GM23338 (cell line): ENCODE data around the gene AGAP1. TPM values are rescaled to one million over a fixed set of nuclear protein-coding genes. Genes with fewer than 3 reads are reported as not detected.

Source experiments
- ATAC-seq: fragments of 200-7000 bp; cut with Tn5 transposase; 3 replicates; pipeline ENCODE4 v1.9.1; 2020
- DNase-seq: peaks from one replicate; pipeline ENCODE4 v3.0.0-alpha.2; 2015; ENCODE audit warnings: low spot score
- H2AFZ ChIP-seq: fragments of 200-600 bp; sonication (generic); 2 replicates; pipeline ENCODE4 v1.8.0; 2016; ENCODE audit warnings: antibody characterized with exemption, mild to moderate bottlenecking, moderate library complexity
- H3F3A ChIP-seq: fragments of 200-600 bp; sonication (generic); replicated peaks from 2 replicates; pipeline ENCODE4 v1.8.0; 2017; ENCODE audit warnings: antibody characterized with exemption, mixed run types, low read depth
- H3K27ac ChIP-seq: fragments of 200-600 bp; sonication (generic); 2 replicates; pipeline ENCODE4 v1.6.1; 2016; ENCODE audit warnings: low read depth
- H3K27me3 ChIP-seq: fragments of 200-600 bp; sonication (generic); 2 replicates; pipeline ENCODE4 v1.8.0; 2016; ENCODE audit warnings: mild to moderate bottlenecking, mixed run types, moderate library complexity; ENCODE audit not compliant: insufficient read depth
- H3K36me3 ChIP-seq: fragments of 200-600 bp; sonication (generic); 2 replicates; pipeline ENCODE4 v1.8.0; 2016; ENCODE audit warnings: mild to moderate bottlenecking; ENCODE audit not compliant: insufficient read depth
- H3K4me1 ChIP-seq: fragments of 200-600 bp; sonication (generic); 2 replicates; pipeline ENCODE4 v1.8.0; 2016; ENCODE audit warnings: mild to moderate bottlenecking, moderate library complexity; ENCODE audit not compliant: insufficient read depth
- H3K4me2 ChIP-seq: fragments of 200-600 bp; sonication (generic); 2 replicates; pipeline ENCODE4 v1.7.1; 2017; ENCODE audit warnings: mixed run types
- H3K4me3 ChIP-seq: fragments of 200-600 bp; sonication (generic); 2 replicates; pipeline ENCODE4 v1.6.1; 2016; ENCODE audit warnings: mixed run types
- H3K79me2 ChIP-seq: fragments of 200-600 bp; sonication (generic); replicated peaks from 2 replicates; pipeline ENCODE4 v1.8.0; 2017; ENCODE audit warnings: mild to moderate bottlenecking; ENCODE audit not compliant: insufficient read depth
- H3K9me2 ChIP-seq: fragments of 200-600 bp; sonication (generic); 2 replicates; pipeline ENCODE4 v1.8.0; 2017; ENCODE audit not compliant: insufficient read depth
- H4K20me1 ChIP-seq: fragments of 200-600 bp; sonication (generic); replicated peaks from 2 replicates; pipeline ENCODE4 v1.8.0; 2017; ENCODE audit warnings: mild to moderate bottlenecking; ENCODE audit not compliant: insufficient read depth
- H3K27ac Mint-ChIP-seq: 2 replicates; pipeline ENCODE4 v1.8.0; 2020; ENCODE audit warnings: inconsistent platforms, mild to moderate bottlenecking, moderate library complexity, mixed read lengths
- H3K27me3 Mint-ChIP-seq: 3 replicates; pipeline ENCODE4 v1.8.0; 2022; ENCODE audit warnings: low read depth, mild to moderate bottlenecking, moderate library complexity, mixed read lengths, inconsistent platforms; ENCODE audit not compliant: insufficient read depth, poor library complexity
- H3K36me3 Mint-ChIP-seq: 3 replicates; pipeline ENCODE4 v1.8.0; 2021; ENCODE audit warnings: low read depth, mild to moderate bottlenecking, inconsistent platforms, moderate library complexity, mixed read lengths
- H3K4me1 Mint-ChIP-seq: 3 replicates; pipeline ENCODE4 v1.8.0; 2020; ENCODE audit warnings: mild to moderate bottlenecking, inconsistent platforms, mixed read lengths
- H3K4me3 Mint-ChIP-seq: 3 replicates; pipeline ENCODE4 v1.8.0; 2021; ENCODE audit warnings: moderate library complexity, mild to moderate bottlenecking, inconsistent platforms, mixed read lengths
- H3K9me3 Mint-ChIP-seq: 3 replicates; pipeline ENCODE4 v1.8.0; 2020; ENCODE audit warnings: moderate library complexity, mild to moderate bottlenecking, inconsistent platforms, mixed read lengths
- CREB1 ChIP-seq: fragments of 250-450 bp; sonication (Bioruptor Pico); IDR thresholded peaks from 2 replicates; pipeline ENCODE4 v1.5.0; 2020; ENCODE audit warnings: low read depth, mild to moderate bottlenecking, moderate library complexity
- EZH2 ChIP-seq: fragments of 200-600 bp; sonication (generic); IDR thresholded peaks from one replicate; pipeline ENCODE4 v1.8.0; 2017; ENCODE audit warnings: antibody characterized with exemption, mild to moderate bottlenecking, low read depth; ENCODE audit not compliant: unreplicated experiment
- EZH2phosphoT487 ChIP-seq: fragments of 200-600 bp; sonication (generic); IDR thresholded peaks from one replicate; pipeline ENCODE4 v1.8.1; 2018; ENCODE audit warnings: antibody characterized with exemption; ENCODE audit not compliant: unreplicated experiment
- JUNB ChIP-seq: IDR thresholded peaks from one replicate; pipeline ENCODE4 v1.6.1; 2016; ENCODE audit warnings: antibody characterized with exemption; ENCODE audit not compliant: unreplicated experiment
- NANOG ChIP-seq: IDR thresholded peaks from 2 replicates; pipeline ENCODE4 v1.6.1; 2016; ENCODE audit warnings: antibody characterized with exemption, borderline replicate concordance
- POLR2AphosphoS5 ChIP-seq: IDR thresholded peaks from 2 replicates; pipeline ENCODE4 v1.6.1; 2016; ENCODE audit warnings: antibody characterized with exemption, low read depth
- STAT1 ChIP-seq: IDR thresholded peaks from one replicate; pipeline ENCODE4 v1.6.1; 2016; ENCODE audit warnings: antibody characterized with exemption; ENCODE audit not compliant: unreplicated experiment
- ZNF114 ChIP-seq: fragments of 250-450 bp; sonication (Bioruptor Pico); IDR thresholded peaks from 2 replicates; pipeline ENCODE4 v1.5.0; 2020; ENCODE audit warnings: mild to moderate bottlenecking, moderate library complexity
- ZNF331 ChIP-seq: fragments of 250-450 bp; sonication (Bioruptor Pico); IDR thresholded peaks from 2 replicates; pipeline ENCODE4 v1.5.0; 2020; ENCODE audit warnings: low read depth, mild to moderate bottlenecking, moderate library complexity
- polyA plus RNA-seq: library from polyadenylated mRNA; unstranded; fragments of >200 nt; fragmentation: Nextera tagmentation; extraction: Ambion mirVana; gene quantifications from 2 replicates; pipeline ENCODE4 v1.2.1, GENCODE V29; 2016
- total RNA-seq: library from RNA; depleted of rRNA; stranded (reverse); fragments of >200 nt; shearing (Covaris generic); gene quantifications from 2 replicates; pipeline ENCODE4 v1.2.3, GENCODE V29; 2014
- TF ChIP-seq, protein P1 (sequence below): IDR thresholded peaks from 2 replicates; pipeline ENCODE4 v1.6.1; 2016; ENCODE audit warnings: antibody characterized with exemption
- TF ChIP-seq, protein P2 (sequence below): fragments of 250-450 bp; sonication (Bioruptor Pico); IDR thresholded peaks from 2 replicates; pipeline ENCODE4 v1.5.0; 2020; ENCODE audit warnings: mild to moderate bottlenecking, moderate library complexity
- TF ChIP-seq, protein P3 (sequence below), 2 experiments: fragments of 200-600 bp in 1 of 2; sonication (generic) in 1 of 2; conservative IDR thresholded peaks; 2 replicates each; pipeline versions ENCODE4 v1.5.1 to v1.6.1; 2016 to 2017; ENCODE audit warnings: antibody characterized with exemption in 2 of 2, low read depth in 2 of 2, mild to moderate bottlenecking in 2 of 2, moderate library complexity in 1 of 2
- TF ChIP-seq, protein P4 (sequence below): IDR thresholded peaks from one replicate; pipeline ENCODE4 v1.6.1; 2018; ENCODE audit warnings: antibody characterized with exemption; ENCODE audit not compliant: unreplicated experiment

The AGAP1 gene
- total and polyA plus RNA-seq, 2 experiments from 2014 or later, result 13.3 to 27.9 TPM

DNA sequence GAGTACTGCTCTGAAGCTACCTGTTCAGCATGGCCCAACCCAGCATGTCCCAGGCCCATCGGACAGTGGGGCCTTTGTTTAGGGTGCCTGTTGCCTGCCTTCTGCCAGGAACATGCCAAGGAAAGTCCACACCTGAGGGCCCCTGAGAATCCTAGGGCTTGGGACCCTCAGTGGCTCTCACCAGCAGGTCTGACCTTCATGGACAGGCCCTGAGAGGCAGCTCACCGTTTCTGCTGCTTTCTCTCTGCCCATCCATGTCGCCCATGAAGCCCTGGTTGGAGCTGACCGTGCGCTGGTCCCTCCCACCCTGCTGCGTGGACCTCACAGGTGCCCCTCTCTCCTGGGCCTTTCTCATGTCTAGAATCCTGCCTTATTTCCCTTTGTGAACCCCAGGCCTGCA is 550.3 kb downstream of the AGAP1 start:
- Mint-ChIP-seq H3K9me3 (no peaks in the 10 kb centered on the region), H3K36me3 (peaks cover 8% of the 10 kb centered on the region; the same call in 2 of the 3 replicates), H3K4me3 (no peak overlapping the region), H3K27ac (0 out of 2 replicates have a peak overlapping the region, but pooled peaks have one; percentile 51), H3K4me1 (peaks cover 18% of the 10 kb centered on the region), H3K27me3 (peaks cover 10% of the 10 kb centered on the region)
- TF ChIP-seq JUNB (no peak), EZH2 (no peak), POLR2AphosphoS5 (no peak), EZH2phosphoT487 (no peak), NANOG (no peak), ZNF331 (CRISPR knock-in tag) (no peak), CREB1 (CRISPR knock-in tag) (no peak), STAT1 (no peak), ZNF114 (CRISPR knock-in tag) (no peak)
- TF ChIP-seq, protein P1, sequence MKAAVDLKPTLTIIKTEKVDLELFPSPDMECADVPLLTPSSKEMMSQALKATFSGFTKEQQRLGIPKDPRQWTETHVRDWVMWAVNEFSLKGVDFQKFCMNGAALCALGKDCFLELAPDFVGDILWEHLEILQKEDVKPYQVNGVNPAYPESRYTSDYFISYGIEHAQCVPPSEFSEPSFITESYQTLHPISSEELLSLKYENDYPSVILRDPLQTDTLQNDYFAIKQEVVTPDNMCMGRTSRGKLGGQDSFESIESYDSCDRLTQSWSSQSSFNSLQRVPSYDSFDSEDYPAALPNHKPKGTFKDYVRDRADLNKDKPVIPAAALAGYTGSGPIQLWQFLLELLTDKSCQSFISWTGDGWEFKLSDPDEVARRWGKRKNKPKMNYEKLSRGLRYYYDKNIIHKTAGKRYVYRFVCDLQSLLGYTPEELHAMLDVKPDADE, result no peak
- TF ChIP-seq, protein P2, sequence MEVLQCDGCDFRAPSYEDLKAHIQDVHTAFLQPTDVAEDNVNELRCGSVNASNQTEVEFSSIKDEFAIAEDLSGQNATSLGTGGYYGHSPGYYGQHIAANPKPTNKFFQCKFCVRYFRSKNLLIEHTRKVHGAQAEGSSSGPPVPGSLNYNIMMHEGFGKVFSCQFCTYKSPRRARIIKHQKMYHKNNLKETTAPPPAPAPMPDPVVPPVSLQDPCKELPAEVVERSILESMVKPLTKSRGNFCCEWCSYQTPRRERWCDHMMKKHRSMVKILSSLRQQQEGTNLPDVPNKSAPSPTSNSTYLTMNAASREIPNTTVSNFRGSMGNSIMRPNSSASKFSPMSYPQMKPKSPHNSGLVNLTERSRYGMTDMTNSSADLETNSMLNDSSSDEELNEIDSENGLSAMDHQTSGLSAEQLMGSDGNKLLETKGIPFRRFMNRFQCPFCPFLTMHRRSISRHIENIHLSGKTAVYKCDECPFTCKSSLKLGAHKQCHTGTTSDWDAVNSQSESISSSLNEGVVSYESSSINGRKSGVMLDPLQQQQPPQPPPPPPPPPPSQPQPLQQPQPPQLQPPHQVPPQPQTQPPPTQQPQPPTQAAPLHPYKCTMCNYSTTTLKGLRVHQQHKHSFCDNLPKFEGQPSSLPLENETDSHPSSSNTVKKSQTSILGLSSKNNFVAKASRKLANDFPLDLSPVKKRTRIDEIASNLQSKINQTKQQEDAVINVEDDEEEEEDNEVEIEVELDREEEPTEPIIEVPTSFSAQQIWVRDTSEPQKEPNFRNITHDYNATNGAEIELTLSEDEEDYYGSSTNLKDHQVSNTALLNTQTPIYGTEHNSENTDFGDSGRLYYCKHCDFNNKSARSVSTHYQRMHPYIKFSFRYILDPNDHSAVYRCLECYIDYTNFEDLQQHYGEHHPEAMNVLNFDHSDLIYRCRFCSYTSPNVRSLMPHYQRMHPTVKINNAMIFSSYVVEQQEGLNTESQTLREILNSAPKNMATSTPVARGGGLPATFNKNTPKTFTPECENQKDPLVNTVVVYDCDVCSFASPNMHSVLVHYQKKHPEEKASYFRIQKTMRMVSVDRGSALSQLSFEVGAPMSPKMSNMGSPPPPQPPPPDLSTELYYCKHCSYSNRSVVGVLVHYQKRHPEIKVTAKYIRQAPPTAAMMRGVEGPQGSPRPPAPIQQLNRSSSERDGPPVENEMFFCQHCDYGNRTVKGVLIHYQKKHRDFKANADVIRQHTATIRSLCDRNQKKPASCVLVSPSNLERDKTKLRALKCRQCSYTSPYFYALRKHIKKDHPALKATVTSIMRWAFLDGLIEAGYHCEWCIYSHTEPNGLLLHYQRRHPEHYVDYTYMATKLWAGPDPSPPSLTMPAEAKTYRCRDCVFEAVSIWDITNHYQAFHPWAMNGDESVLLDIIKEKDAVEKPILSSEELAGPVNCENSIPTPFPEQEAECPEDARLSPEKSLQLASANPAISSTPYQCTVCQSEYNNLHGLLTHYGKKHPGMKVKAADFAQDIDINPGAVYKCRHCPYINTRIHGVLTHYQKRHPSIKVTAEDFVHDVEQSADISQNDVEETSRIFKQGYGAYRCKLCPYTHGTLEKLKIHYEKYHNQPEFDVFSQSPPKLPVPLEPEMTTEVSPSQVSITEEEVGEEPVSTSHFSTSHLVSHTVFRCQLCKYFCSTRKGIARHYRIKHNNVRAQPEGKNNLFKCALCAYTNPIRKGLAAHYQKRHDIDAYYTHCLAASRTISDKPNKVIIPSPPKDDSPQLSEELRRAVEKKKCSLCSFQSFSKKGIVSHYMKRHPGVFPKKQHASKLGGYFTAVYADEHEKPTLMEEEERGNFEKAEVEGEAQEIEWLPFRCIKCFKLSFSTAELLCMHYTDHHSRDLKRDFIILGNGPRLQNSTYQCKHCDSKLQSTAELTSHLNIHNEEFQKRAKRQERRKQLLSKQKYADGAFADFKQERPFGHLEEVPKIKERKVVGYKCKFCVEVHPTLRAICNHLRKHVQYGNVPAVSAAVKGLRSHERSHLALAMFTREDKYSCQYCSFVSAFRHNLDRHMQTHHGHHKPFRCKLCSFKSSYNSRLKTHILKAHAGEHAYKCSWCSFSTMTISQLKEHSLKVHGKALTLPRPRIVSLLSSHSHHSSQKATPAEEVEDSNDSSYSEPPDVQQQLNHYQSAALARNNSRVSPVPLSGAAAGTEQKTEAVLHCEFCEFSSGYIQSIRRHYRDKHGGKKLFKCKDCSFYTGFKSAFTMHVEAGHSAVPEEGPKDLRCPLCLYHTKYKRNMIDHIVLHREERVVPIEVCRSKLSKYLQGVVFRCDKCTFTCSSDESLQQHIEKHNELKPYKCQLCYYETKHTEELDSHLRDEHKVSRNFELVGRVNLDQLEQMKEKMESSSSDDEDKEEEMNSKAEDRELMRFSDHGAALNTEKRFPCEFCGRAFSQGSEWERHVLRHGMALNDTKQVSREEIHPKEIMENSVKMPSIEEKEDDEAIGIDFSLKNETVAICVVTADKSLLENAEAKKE (CRISPR knock-in tag), result no peak
- TF ChIP-seq, protein P3, sequence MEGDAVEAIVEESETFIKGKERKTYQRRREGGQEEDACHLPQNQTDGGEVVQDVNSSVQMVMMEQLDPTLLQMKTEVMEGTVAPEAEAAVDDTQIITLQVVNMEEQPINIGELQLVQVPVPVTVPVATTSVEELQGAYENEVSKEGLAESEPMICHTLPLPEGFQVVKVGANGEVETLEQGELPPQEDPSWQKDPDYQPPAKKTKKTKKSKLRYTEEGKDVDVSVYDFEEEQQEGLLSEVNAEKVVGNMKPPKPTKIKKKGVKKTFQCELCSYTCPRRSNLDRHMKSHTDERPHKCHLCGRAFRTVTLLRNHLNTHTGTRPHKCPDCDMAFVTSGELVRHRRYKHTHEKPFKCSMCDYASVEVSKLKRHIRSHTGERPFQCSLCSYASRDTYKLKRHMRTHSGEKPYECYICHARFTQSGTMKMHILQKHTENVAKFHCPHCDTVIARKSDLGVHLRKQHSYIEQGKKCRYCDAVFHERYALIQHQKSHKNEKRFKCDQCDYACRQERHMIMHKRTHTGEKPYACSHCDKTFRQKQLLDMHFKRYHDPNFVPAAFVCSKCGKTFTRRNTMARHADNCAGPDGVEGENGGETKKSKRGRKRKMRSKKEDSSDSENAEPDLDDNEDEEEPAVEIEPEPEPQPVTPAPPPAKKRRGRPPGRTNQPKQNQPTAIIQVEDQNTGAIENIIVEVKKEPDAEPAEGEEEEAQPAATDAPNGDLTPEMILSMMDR (conservative IDR thresholded peaks at IDR 0.05; ENCODE audit: low read depth in 2 of 2), result no peak
- TF ChIP-seq, protein P4, sequence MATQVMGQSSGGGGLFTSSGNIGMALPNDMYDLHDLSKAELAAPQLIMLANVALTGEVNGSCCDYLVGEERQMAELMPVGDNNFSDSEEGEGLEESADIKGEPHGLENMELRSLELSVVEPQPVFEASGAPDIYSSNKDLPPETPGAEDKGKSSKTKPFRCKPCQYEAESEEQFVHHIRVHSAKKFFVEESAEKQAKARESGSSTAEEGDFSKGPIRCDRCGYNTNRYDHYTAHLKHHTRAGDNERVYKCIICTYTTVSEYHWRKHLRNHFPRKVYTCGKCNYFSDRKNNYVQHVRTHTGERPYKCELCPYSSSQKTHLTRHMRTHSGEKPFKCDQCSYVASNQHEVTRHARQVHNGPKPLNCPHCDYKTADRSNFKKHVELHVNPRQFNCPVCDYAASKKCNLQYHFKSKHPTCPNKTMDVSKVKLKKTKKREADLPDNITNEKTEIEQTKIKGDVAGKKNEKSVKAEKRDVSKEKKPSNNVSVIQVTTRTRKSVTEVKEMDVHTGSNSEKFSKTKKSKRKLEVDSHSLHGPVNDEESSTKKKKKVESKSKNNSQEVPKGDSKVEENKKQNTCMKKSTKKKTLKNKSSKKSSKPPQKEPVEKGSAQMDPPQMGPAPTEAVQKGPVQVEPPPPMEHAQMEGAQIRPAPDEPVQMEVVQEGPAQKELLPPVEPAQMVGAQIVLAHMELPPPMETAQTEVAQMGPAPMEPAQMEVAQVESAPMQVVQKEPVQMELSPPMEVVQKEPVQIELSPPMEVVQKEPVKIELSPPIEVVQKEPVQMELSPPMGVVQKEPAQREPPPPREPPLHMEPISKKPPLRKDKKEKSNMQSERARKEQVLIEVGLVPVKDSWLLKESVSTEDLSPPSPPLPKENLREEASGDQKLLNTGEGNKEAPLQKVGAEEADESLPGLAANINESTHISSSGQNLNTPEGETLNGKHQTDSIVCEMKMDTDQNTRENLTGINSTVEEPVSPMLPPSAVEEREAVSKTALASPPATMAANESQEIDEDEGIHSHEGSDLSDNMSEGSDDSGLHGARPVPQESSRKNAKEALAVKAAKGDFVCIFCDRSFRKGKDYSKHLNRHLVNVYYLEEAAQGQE, result no peak
- H3K9me2 ChIP-seq, result no peaks in the 10 kb centered on the region
- H3K27me3 ChIP-seq, result no peaks in the 10 kb centered on the region
- ATAC-seq (no peak), DNase-seq (no peak)
- no peaks in the 10 kb centered on the region for H4K20me1 ChIP-seq
- H2AFZ ChIP-seq, result no peak overlapping the region
- H3K4me1 ChIP-seq, result peaks cover 5% of the 10 kb centered on the region; the same call in 1 of the 2 replicates
- no peak overlapping the region for H3K4me2 ChIP-seq
- no peak overlapping the region for H3K4me3 ChIP-seq
- no peak overlapping the region for H3K27ac ChIP-seq
- no peaks in the 10 kb centered on the region for H3K36me3 ChIP-seq
- no peaks in the 10 kb centered on the region for H3F3A ChIP-seq
- no peaks in the 10 kb centered on the region for H3K79me2 ChIP-seq
